Heart right ventricle (tissue), 16 donors: ENCODE data around the gene PIP5K1C. TPM values are rescaled to one million over a fixed set of nuclear protein-coding genes. Genes with fewer than 3 reads are reported as not detected.
A peak's percentile ranks its signal among the peaks of the same experiment; 100 is the strongest.
"Not testable (repeated sequence)": the region's sequence is repeated elsewhere in the genome, so short reads cannot be mapped to it uniquely, and the experiment has no call there.

Experiments used
- ATAC-seq, 8 donors: fragments of 200-7000 bp; cut with Tn5 transposase; one replicate each; pipeline ENCODE4 v1.9.1; 2020; ENCODE audit warnings: mild to moderate bottlenecking in 8 of 8, moderate library complexity in 8 of 8, moderate number of reproducible peaks in 1 of 8
- DNase-seq, 2 donors: peaks; one replicate each; pipeline ENCODE4 v3.0.0-alpha.2; 2020
- H3K27ac ChIP-seq, 10 donors: fragments of 200-600 bp; sonication (generic) in 2 of 10; one replicate each; pipeline versions ENCODE4 v1.5.0 to v1.8.0; 2020 to 2022; ENCODE audit warnings: mild to moderate bottlenecking in 3 of 10
- H3K27me3 ChIP-seq, 7 donors: fragments of 200-600 bp; one replicate each; pipeline ENCODE4 v1.8.0; 2021 to 2022; ENCODE audit warnings: mild to moderate bottlenecking in 2 of 7
- H3K36me3 ChIP-seq, 9 donors: fragments of 200-600 bp; sonication (generic) in 1 of 9; one replicate each; pipeline versions ENCODE4 v1.5.0 to v1.8.0; 2020 to 2022; ENCODE audit warnings: mild to moderate bottlenecking in 2 of 9
- H3K4me1 ChIP-seq, 9 donors: fragments of 200-600 bp; sonication (generic) in 1 of 9; one replicate each; pipeline versions ENCODE4 v1.5.0 to v1.8.0; 2020 to 2022; ENCODE audit warnings: mild to moderate bottlenecking in 4 of 9
- H3K4me3 ChIP-seq, 10 donors: fragments of 200-600 bp; sonication (generic) in 2 of 10; one replicate each; pipeline versions ENCODE4 v1.5.0 to v1.8.0; 2020 to 2022; ENCODE audit warnings: mild to moderate bottlenecking in 7 of 10, moderate library complexity in 2 of 10
- H3K9me3 ChIP-seq, 11 donors: fragments of 200-600 bp in 10 of 11; sonication (generic) in 2 of 11; one replicate each; pipeline versions ENCODE4 v1.5.0 to v1.8.0; 2013 to 2022; ENCODE audit warnings: mild to moderate bottlenecking in 2 of 11, control low read depth in 1 of 11, moderate library complexity in 1 of 11
- WGBS, 2 donors: extraction: QIAGEN DNeasy Blood & Tissue Kit; methylation state at CpG; one replicate each; pipeline ENCODE4 v1.1.7; 2013; ENCODE audit warnings: inconsistent platforms in 1 of 2; 5-methylcytosine and 5-hydroxymethylcytosine counted together
- intact Hi-C, 10 donors: fragments of 100-400 bp; cut with DNase I; formaldehyde crosslinking; loops; one replicate each; pipeline versions ENCODE4 v1.11.1 to v1.14.2; 2022
- polyA plus RNA-seq, 2 donors: library from polyadenylated mRNA; stranded (reverse); fragments of 200-250 nt; gene quantifications; one replicate each; pipeline ENCODE4 v1.2.3, GENCODE V29; 2013
- total RNA-seq, 10 donors: library from RNA; stranded (reverse); fragmentation: NEBNext Ultra II Directional in 3 of 10; extraction: Animal tissue kit (Norgen Biotek cat#: 25700) in 3 of 10; gene quantifications; one replicate each; pipeline versions ENCODE4 v1.2.1 to v1.2.4, GENCODE V29; 2021 to 2023
- TF ChIP-seq, protein P1 (sequence below), 9 donors: fragments of 200-600 bp; sonication (generic) in 2 of 9; IDR thresholded peaks; one replicate each; pipeline versions ENCODE4 v1.5.0 to v1.8.0; 2021 to 2022; ENCODE audit warnings: antibody characterized with exemption in 9 of 9, mild to moderate bottlenecking in 5 of 9, moderate library complexity in 1 of 9
- donor health status: Arrhythmogenic right ventricular cardiomyopathy.
- donor health status: ischemic (EF 13 %, LVEDD 7.1; RV severe dilation, severe dysfunction).
- donor health status: healthy with polysubstance abuse.
- donor health status: DM: no; HTN: yes; CAD: no.
- donor health status: DM: no; HTN: no; CAD: no.
- donor health status: ischemic (EF 25% LVEDD 6.9; RV normal size, moderate dysfunction).
- donor health status: ischemic (EF 25% LVEDD 5.7; RV mildly dilated, moderate dysfunction).
- donor health status: healthy.
- donor health status: DM: yes; HTN: yes; CAD: no.
- donor health status: Ischemic cardiomyopathy.
- donor health status: ischemic (EF 35%, LVEDD 5.7; RV mildly dilated, moderate dysfunction).
- donor health status: nonischemic (EF 11% LVEDD 7.7; RV severe dilation, severe dysfunction).
- donor health status: DM: yes; HTN: yes; CAD: no.
- donor health status: PGD.
- donor health status: ischemic (EF 29% LVEDD 5.4; RV normal size, mild dysfunction).
- donor health status: nonischemic (EF 23%, LVEDD 6.1; RV moderate dilation, normal function).

The PIP5K1C gene
- total and polyA plus RNA-seq, 12 donors = 18.3 to 46.6 (median 34.9) TPM

GRCh38 chr19:3667037-3667638 lies 33.1 kb downstream of the PIP5K1C start:
- no peak for DNase-seq
- Histone ChIP-seq H3K36me3 (peaks cover 0 to 48% (median 12%) of the 10 kb centered on the region in 9 donors), H3K27ac (peak overlapping the region in 8 of 10 donors; percentile 9 to 100 (median 99)), H3K27me3 (peaks cover 0 to 10% (median 0%) of the 10 kb centered on the region in 7 donors), H3K4me1 (peaks cover 23 to 65% (median 54%) of the 10 kb centered on the region in 9 donors), H3K9me3 (no peaks in the 10 kb centered on the region), H3K4me3 (no peak overlapping the region)
- 88 to 91% methylated on average over 18 of the region's 18 CpGs for WGBS, 2 donors
- ATAC-seq = no peak
- intact Hi-C loops = loop anchor here in 8 of 10 donors (2.0 to 10.0 kb wide), 5 partner anchors 32 to 538 kb away; partner anchors contain the start of gene PIP5K1C (in 5 of the 8)
- TF ChIP-seq, protein P1, sequence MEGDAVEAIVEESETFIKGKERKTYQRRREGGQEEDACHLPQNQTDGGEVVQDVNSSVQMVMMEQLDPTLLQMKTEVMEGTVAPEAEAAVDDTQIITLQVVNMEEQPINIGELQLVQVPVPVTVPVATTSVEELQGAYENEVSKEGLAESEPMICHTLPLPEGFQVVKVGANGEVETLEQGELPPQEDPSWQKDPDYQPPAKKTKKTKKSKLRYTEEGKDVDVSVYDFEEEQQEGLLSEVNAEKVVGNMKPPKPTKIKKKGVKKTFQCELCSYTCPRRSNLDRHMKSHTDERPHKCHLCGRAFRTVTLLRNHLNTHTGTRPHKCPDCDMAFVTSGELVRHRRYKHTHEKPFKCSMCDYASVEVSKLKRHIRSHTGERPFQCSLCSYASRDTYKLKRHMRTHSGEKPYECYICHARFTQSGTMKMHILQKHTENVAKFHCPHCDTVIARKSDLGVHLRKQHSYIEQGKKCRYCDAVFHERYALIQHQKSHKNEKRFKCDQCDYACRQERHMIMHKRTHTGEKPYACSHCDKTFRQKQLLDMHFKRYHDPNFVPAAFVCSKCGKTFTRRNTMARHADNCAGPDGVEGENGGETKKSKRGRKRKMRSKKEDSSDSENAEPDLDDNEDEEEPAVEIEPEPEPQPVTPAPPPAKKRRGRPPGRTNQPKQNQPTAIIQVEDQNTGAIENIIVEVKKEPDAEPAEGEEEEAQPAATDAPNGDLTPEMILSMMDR (IDR thresholded peaks at IDR 0.05) = no peak

- ATAC-seq = not testable (repeated sequence)
- whole genome bisulfite sequencing, 2 donors = 90% methylated on average over 14 of the region's 14 CpGs
- peaks cover 0 to 55% (median 18%) of the 10 kb centered on the region in 9 donors for H3K36me3 ChIP-seq
Observed at GRCh38 chr19:3666545-3666856, 33.8 kb downstream of the PIP5K1C start.

DNA sequence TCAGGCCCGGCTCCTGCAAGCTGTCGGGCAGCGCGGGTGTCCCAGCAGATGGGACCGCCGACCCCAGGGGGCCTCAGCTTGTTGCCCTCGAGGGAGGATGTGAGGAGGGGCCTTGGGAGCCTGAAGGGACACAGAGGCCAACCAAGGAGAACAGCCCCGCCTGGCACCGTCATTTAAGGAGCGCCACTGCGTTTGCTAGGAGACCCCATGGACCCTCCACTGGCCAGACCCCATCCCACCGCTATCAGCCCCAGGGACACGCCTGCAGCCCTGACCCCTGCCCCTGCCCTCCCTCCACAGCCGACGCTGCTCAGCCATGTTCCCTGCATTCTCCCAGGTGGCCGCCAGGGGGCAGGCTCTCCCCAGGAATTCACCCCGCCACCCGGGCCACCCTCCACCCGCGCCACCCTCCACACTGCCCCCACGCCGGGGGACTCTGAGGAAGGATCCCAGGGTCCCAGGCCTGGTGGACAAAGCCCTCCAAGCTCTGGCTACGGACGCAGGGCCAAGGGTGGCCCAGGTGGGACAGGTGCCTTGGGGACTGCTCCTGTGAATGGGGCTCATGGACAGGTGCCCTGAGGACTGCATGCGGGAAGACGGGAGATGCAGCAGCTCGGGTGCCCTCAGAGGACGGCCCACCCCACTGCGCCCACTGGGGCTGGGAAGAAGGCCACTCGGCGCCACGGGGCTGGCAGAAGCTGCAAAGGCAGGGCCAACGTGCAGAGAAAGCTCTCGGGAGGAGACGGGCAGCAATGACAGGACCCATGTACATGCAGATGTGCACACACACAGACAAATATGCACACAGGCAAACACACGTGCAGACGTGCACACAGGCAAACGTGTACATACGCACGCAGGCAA lies 34.4 kb downstream of the PIP5K1C start:
- peaks cover 17 to 57% (median 42%) of the 10 kb centered on the region in 9 donors for H3K4me1 ChIP-seq
- TF ChIP-seq, protein P1 (IDR thresholded peaks at IDR 0.05) = peak; percentile 87 to 97 (median 95)
- H3K36me3 ChIP-seq = peaks cover 0 to 61% (median 22%) of the 10 kb centered on the region in 9 donors
- WGBS, 2 donors = 43 to 46% methylated on average over 40 of the region's 40 CpGs
- no peaks in the 10 kb centered on the region for H3K9me3 ChIP-seq
- DNase-seq (peak; percentile 67 to 80), ATAC-seq (peak; percentile 26 to 43 (median 30))
- H3K27me3 ChIP-seq = peaks cover 0 to 1% (median 0%) of the 10 kb centered on the region in 7 donors
- intact Hi-C loops = loop anchor here in 9 of 10 donors (1.0 to 10.0 kb wide), 6 partner anchors 33 to 539 kb away; partner anchors contain the start of gene PIP5K1C (in 7 of the 9)
- H3K4me3 ChIP-seq = no peak overlapping the region
- H3K27ac ChIP-seq = peak overlapping the region in 3 of 10 donors; percentile 4 to 39 (median 11)

More at GRCh38 chr19:3666545-3666856, 33.8 kb downstream of the PIP5K1C start:
- not testable (repeated sequence) for DNase-seq, H3K9me3 ChIP-seq, H3K4me3 ChIP-seq, H3K27me3 ChIP-seq, H3K27ac ChIP-seq
- intact Hi-C loops = loop anchor here in 9 of 10 donors (1.0 to 10.0 kb wide), 6 partner anchors 32 to 538 kb away; partner anchors contain the start of gene PIP5K1C (in 7 of the 9)
- H3K4me1 ChIP-seq = peaks cover 22 to 58% (median 47%) of the 10 kb centered on the region in 9 donors

GRCh38 chr19:3664879-3665642 lies 35.2 kb downstream of the PIP5K1C start:
- Histone ChIP-seq H3K9me3 (no peaks in the 10 kb centered on the region), H3K27ac (no peak overlapping the region), H3K4me3 (no peak overlapping the region), H3K4me1 (peaks cover 10 to 53% (median 33%) of the 10 kb centered on the region in 9 donors), H3K36me3 (peaks cover 0 to 69% (median 26%) of the 10 kb centered on the region in 9 donors), H3K27me3 (no peaks in the 10 kb centered on the region)
- DNase-seq (no peak), ATAC-seq (no peak)
- intact Hi-C loops = loop anchor here in 6 of 10 donors (5.0 to 10.0 kb wide), 3 partner anchors 37 to 540 kb away; partner anchors contain the start of gene PIP5K1C (in 3 of the 6)
- 77 to 81% methylated on average over 19 of the region's 19 CpGs for whole genome bisulfite sequencing, 2 donors
- TF ChIP-seq, protein P1 (IDR thresholded peaks at IDR 0.05) = no peak
